VCaP (cell line): ENCODE data around the gene NDUFA9.

Experiments
- H3K27ac ChIP-seq: fragments of 450-650 bp; 2 replicates; pipeline ENCODE4 v1.5.1; 2017
- CTCF ChIP-seq: fragments of 450-650 bp; conservative IDR thresholded peaks from 2 replicates; pipeline ENCODE4 v1.5.1; 2017; ENCODE audit warnings: mild to moderate bottlenecking, moderate library complexity

NDUFA9 gene

GRCh38 chr12:4649358-4649661 lies 396 bp downstream of the NDUFA9 start:
- peak overlapping the region; percentile 87 for H3K27ac ChIP-seq
- no peak for TF ChIP-seq CTCF

- no peak overlapping the region for H3K27ac ChIP-seq
- TF ChIP-seq CTCF: no peak
Measured at GRCh38 chr12:4653257-4653656, 4.3 kb downstream of the NDUFA9 start.

- TF ChIP-seq CTCF: no peak
- no peak overlapping the region for H3K27ac ChIP-seq
Measured at GRCh38 chr12:4653691-4654090, 4.8 kb downstream of the NDUFA9 start.

GRCh38 chr12:4663971-4664505 lies 15.1 kb downstream of the NDUFA9 start:
- TF ChIP-seq CTCF: no peak
- no peak overlapping the region for H3K27ac ChIP-seq

GRCh38 chr12:4665236-4665635 lies 16.3 kb downstream of the NDUFA9 start:
- no peak for TF ChIP-seq CTCF

GRCh38 chr12:4679711-4680110 lies 30.8 kb downstream of the NDUFA9 start:
- no peak overlapping the region for H3K27ac ChIP-seq
- TF ChIP-seq CTCF: no peak

More at GRCh38 chr12:4665236-4665635, 16.3 kb downstream of the NDUFA9 start:
- no peak overlapping the region for H3K27ac ChIP-seq

- TF ChIP-seq CTCF: no peak
Measured at GRCh38 chr12:4681732-4682131, 32.8 kb downstream of the NDUFA9 start.

GRCh38 chr12:4685317-4685716 lies 36.4 kb downstream of the NDUFA9 start:
- no peak for TF ChIP-seq CTCF
- H3K27ac ChIP-seq: no peak overlapping the region

More at GRCh38 chr12:4681732-4682131, 32.8 kb downstream of the NDUFA9 start:
- H3K27ac ChIP-seq: no peak overlapping the region
